GM19452 (cell line): ENCODE results near the gene RFPL4A.

Experiments used
- ATAC-seq: cut with Tn5 transposase; IDR thresholded peaks from one replicate; pipeline ENCODE4 v1.9.1; 2021; ENCODE audit not compliant: unreplicated experiment

Gene RFPL4A

GRCh38 chr19:55801416-55801815 lies 42.5 kb downstream of the RFPL4A start:
- no peak for ATAC-seq

- no peak for ATAC-seq
These were observed 43.4 kb downstream of the RFPL4A start for GRCh38 chr19:55802281-55802680.

- ATAC-seq = no peak
These were observed 50.6 kb downstream of the RFPL4A start for GRCh38 chr19:55809381-55810058.

- no peak for ATAC-seq
These were observed 52.4 kb downstream of the RFPL4A start for GRCh38 chr19:55811340-55811739.

GRCh38 chr19:55812449-55812848 lies 53.6 kb downstream of the RFPL4A start:
- ATAC-seq = no peak
